Endothelial cell of umbilical vein (primary cell): ENCODE data around the gene VAV3.

Source experiments
- EZH2 ChIP-seq: IDR thresholded peaks from 2 replicates; pipeline ENCODE4 v1.6.1; 2012; ENCODE audit warnings: borderline replicate concordance, low read depth, mild to moderate bottlenecking, moderate library complexity, low read length, inconsistent platforms; ENCODE audit not compliant: severe bottlenecking
- FOS ChIP-seq: IDR thresholded peaks from 2 replicates; pipeline ENCODE4 v1.6.1; 2011; ENCODE audit warnings: mild to moderate bottlenecking, low read length, moderate library complexity, borderline replicate concordance; ENCODE audit not compliant: insufficient read depth
- JUN ChIP-seq: IDR thresholded peaks from 2 replicates; pipeline ENCODE4 v1.6.1; 2011; ENCODE audit warnings: borderline replicate concordance, low read depth; ENCODE audit not compliant: insufficient read length, insufficient read depth
- MYC ChIP-seq: IDR thresholded peaks from one replicate; pipeline ENCODE4 v1.6.1; 2011; ENCODE audit warnings: mild to moderate bottlenecking, low read depth, low read length
- POLR2A ChIP-seq: IDR thresholded peaks from 2 replicates; pipeline ENCODE4 v1.6.1; 2012; ENCODE audit warnings: low read depth, mild to moderate bottlenecking, control low read depth, low read length
- POLR2AphosphoS5 ChIP-seq: IDR thresholded peaks from 2 replicates; pipeline ENCODE4 v1.6.1; 2012; ENCODE audit warnings: low read depth, mild to moderate bottlenecking, control low read depth, low read length, moderate library complexity; ENCODE audit not compliant: insufficient read depth
- TF ChIP-seq, protein P1 (sequence below), 2 donors: IDR thresholded peaks; 1 replicate in 1 of 2; 2 replicates in 1 of 2; pipeline ENCODE4 v1.5.1; 2011; ENCODE audit warnings: low read length in 2 of 2, mild to moderate bottlenecking in 2 of 2, moderate library complexity in 2 of 2, control low read depth in 1 of 2, inconsistent platforms in 1 of 2, low read depth in 1 of 2; ENCODE audit not compliant: insufficient read depth in 1 of 2; ENCODE audit errors: extremely low read depth in 1 of 2
- TF ChIP-seq, protein P2 (sequence below): IDR thresholded peaks from 2 replicates; pipeline ENCODE4 v1.6.1; 2011; ENCODE audit not compliant: insufficient read depth, insufficient read length

DNA sequence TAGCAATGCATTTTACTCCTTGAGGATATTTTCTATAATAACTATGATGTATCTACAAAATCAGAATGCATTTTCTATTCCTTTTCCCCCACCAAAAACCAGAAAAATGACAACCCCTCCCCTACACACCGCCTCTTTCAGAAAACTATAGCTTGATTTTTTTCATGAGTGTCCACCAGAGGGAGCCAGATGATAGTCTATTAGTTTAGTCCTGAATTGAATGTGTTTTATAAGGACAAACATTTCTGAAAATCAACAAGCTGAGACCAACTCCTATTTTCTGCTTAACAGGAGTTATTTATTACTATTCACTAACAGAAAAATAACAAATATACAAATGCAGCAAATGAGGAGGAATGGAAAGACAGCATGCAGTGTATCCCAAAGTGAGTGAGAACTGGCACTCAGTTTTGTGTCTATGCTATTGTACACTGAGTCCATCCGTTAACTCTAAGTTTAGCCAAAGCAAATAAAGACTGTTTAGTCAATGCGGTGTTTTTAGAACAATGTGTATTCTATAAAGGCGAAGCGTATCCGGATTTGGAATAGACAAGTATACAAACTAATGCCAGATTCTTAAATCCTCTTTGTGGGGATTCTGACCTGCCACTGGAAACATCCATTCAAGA lies 182.6 kb downstream of the VAV3 start:
- TF ChIP-seq, protein P1, sequence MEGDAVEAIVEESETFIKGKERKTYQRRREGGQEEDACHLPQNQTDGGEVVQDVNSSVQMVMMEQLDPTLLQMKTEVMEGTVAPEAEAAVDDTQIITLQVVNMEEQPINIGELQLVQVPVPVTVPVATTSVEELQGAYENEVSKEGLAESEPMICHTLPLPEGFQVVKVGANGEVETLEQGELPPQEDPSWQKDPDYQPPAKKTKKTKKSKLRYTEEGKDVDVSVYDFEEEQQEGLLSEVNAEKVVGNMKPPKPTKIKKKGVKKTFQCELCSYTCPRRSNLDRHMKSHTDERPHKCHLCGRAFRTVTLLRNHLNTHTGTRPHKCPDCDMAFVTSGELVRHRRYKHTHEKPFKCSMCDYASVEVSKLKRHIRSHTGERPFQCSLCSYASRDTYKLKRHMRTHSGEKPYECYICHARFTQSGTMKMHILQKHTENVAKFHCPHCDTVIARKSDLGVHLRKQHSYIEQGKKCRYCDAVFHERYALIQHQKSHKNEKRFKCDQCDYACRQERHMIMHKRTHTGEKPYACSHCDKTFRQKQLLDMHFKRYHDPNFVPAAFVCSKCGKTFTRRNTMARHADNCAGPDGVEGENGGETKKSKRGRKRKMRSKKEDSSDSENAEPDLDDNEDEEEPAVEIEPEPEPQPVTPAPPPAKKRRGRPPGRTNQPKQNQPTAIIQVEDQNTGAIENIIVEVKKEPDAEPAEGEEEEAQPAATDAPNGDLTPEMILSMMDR (IDR thresholded peaks at IDR 0.05; ENCODE audit: extremely low read depth in 1 of 2, insufficient read depth in 1 of 2, low read depth in 1 of 2, low read length in 2 of 2), result peak; percentile 17 to 41
- TF ChIP-seq POLR2A (no peak), POLR2AphosphoS5 (no peak), FOS (no peak), EZH2 (no peak), MYC (no peak), JUN (no peak)
- TF ChIP-seq, protein P2, sequence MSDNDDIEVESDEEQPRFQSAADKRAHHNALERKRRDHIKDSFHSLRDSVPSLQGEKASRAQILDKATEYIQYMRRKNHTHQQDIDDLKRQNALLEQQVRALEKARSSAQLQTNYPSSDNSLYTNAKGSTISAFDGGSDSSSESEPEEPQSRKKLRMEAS, result no peak
